ENCODE data around the gene NEB.

- TF ChIP-seq GATA2 (IDR thresholded peaks at IDR 0.05; ENCODE audit: low read depth, low read length), result no peak
- no peak for TF ChIP-seq GATA3 (IDR thresholded peaks at IDR 0.05; ENCODE audit: low read depth, low read length)
Measured at GRCh38 chr2:151664520-151664919, 69.8 kb downstream of the NEB start.

All from SH-SY5Y (cell line).